GM06990 (cell line): ENCODE results near the gene MYEOV.

Source experiments
- DNase-seq: peaks from one replicate; pipeline ENCODE4 v3.0.0-alpha.2; 2011; ENCODE audit not compliant: insufficient read length; ENCODE audit errors: extremely low read depth
- H3K27me3 ChIP-seq: replicated peaks from 2 replicates; pipeline ENCODE4 v1.6.0; 2011; ENCODE audit warnings: low read length; ENCODE audit not compliant: control insufficient read depth, insufficient read depth
- H3K36me3 ChIP-seq: 2 replicates; pipeline ENCODE4 v1.5.1; 2011; ENCODE audit warnings: low read length; ENCODE audit not compliant: control insufficient read depth, insufficient read depth
- H3K4me3 ChIP-seq: replicated peaks from 2 replicates; pipeline ENCODE4 v1.5.1; 2011; ENCODE audit warnings: low read depth, mild to moderate bottlenecking, control low read depth, low read length
- CTCF ChIP-seq: IDR thresholded peaks from 2 replicates; pipeline ENCODE4 v1.5.1; 2011; ENCODE audit warnings: low read length, control low read depth, mild to moderate bottlenecking, inconsistent platforms; ENCODE audit not compliant: insufficient read depth, poor library complexity, severe bottlenecking

Gene MYEOV

GRCh38 chr11:69305885-69306540 lies 12.1 kb downstream of the MYEOV start:
- no peak for DNase-seq
- no peak for TF ChIP-seq CTCF
- H3K36me3 ChIP-seq = no peaks in the 10 kb centered on the region
- H3K27me3 ChIP-seq = no peaks in the 10 kb centered on the region
- no peak overlapping the region for H3K4me3 ChIP-seq

GRCh38 chr11:69306821-69307220 lies 12.9 kb downstream of the MYEOV start:
- DNase-seq = no peak
- Histone ChIP-seq H3K27me3 (no peaks in the 10 kb centered on the region), H3K4me3 (no peak overlapping the region), H3K36me3 (no peaks in the 10 kb centered on the region)
- no peak for TF ChIP-seq CTCF

- H3K36me3 ChIP-seq = no peaks in the 10 kb centered on the region
- H3K4me3 ChIP-seq = no peak overlapping the region
Observed at GRCh38 chr11:69307421-69307820, 13.5 kb downstream of the MYEOV start.

GRCh38 chr11:69307871-69308431 lies 14.0 kb downstream of the MYEOV start:
- Histone ChIP-seq H3K36me3 (no peaks in the 10 kb centered on the region), H3K4me3 (no peak overlapping the region), H3K27me3 (no peaks in the 10 kb centered on the region)
- DNase-seq = no peak
- no peak for TF ChIP-seq CTCF

More at GRCh38 chr11:69307421-69307820, 13.5 kb downstream of the MYEOV start:
- DNase-seq = no peak
- no peak for TF ChIP-seq CTCF
- H3K27me3 ChIP-seq = no peaks in the 10 kb centered on the region

GRCh38 chr11:69308491-69308911 lies 14.5 kb downstream of the MYEOV start:
- H3K27me3 ChIP-seq = no peaks in the 10 kb centered on the region
- DNase-seq = no peak
- no peak for TF ChIP-seq CTCF

More at GRCh38 chr11:69308491-69308911, 14.5 kb downstream of the MYEOV start:
- Histone ChIP-seq H3K4me3 (no peak overlapping the region), H3K36me3 (no peaks in the 10 kb centered on the region)
